ENCODE results near the gene PRCP.

- TF ChIP-seq YY1 (IDR thresholded peaks at IDR 0.05; ENCODE audit: insufficient read depth, insufficient read length) (no peak), ZNF274 (IDR thresholded peaks at IDR 0.05; ENCODE audit: low read depth, low read length) (no peak), SUZ12 (IDR thresholded peaks at IDR 0.05; ENCODE audit: extremely low read depth, insufficient read depth, insufficient read length) (no peak)
Measured at GRCh38 chr11:82907371-82907770, 7.1 kb upstream of the PRCP start.

Data from NT2/D1 (cell line).